ENCODE results near the gene RSU1.

RSU1 gene

DNA sequence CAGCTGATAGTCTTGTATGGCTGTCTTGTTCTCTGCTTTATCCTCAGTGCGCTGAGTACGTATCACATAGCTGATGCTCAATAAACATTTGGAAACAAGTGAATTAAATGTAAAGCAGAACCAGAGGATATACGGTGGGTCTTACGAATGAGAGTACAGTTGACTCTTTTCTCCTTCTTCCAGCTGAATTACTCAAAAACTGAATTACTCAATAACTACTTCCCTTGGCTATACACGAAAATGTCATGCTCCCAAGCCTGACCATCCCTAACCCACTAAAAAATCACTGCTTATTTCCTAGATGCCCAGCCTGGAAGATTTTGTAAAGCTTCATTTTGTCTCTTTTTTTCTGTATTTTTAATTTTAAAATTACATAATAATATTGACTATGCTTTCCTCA, 3.2 kb upstream of the RSU1 start:
- no peak for DNase-seq

DNA sequence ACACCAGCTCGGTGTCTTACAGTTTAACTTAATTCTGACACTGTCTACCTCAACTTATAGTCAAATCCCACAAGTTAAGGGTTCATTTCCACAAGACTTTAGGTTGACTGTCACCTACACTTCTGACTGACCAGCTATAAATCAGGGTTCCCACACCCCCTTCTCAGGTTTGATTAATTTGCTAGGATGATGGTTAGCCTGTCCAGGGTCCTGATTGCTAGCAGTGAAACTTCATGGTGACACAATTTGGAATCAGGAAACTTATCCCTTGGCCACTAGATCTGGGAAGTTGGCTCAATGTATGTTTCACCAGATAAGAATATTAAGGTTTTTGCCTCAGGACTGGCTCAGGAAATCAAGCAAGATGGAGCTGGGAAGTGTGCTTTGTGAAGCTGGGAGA, 2.8 kb upstream of the RSU1 start:
- no peak for DNase-seq

DNA sequence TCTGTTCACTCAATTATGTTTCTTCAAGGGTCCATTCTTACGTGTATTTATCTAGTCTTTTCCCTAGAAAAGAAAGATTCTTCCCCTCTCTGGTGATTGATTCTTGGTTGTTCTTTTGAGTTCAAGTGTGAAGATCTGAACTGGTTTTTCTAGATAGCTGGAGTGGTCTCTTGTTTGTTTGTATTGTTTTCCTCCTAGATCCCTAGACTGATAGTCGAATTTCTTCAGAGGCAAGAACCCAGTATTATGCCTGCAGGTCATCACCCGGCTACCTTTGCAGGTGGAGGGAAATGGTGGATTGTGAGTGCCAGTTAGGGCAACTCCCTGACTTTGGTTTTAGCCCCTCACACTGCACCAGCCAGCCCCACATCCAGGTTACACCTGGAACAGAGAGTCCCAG, 2.2 kb upstream of the RSU1 start:
- DNase-seq: no peak

DNA sequence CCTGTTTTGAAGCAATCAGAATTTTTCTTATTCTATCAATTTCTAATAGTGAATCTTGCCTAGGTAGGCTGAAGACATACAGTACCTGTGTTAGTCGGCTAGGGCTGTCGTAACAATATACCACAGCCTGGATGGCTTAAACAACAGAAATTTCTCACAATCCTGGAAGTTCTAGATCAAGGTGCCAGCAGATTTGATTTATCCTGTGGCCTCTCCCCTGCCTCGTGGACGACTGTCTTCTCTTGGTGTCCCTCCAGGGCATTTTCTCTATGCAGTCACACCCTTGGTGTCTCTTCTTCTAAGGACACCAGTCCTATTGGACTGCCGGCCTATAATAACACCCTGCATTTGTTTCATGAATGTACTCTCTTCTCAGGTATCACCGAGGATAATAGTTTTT, 1.8 kb upstream of the RSU1 start:
- DNase-seq: no peak

DNA sequence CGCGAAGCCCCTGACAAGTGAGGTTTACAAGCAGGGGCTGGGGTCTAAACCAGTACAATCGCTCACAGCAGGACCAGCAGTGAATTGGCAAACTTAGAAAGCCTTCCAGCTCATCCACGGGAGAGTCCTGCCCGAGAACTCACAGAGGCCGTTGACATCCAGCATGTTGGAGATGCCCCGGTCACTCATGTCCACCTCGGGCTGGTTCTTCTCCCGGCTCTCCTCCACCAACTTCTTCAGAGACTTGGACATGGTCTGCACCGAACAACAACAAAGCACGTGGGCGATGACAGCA, 447 bp downstream of the RSU1 start:
- DNase-seq: no peak

DNA sequence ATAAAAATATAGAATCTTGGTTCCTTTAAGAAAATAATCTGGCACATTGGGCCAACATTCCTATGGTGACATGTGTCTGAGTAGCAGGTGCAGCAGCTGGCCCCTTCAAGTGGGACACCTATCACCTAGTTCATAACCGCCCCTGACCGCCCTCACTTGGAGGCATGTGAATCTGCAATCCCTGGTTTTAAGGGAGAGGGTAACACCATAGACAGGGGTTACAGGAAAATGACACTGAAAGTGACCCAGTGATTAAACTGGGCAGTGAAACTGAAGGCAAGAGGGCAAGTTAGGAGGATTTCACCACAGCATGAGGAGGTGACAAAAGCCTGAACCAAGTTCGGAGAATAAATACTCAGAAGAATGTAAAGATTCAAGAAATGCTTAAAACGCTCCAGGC, 1.1 kb downstream of the RSU1 start:
- DNase-seq: no peak

DNA sequence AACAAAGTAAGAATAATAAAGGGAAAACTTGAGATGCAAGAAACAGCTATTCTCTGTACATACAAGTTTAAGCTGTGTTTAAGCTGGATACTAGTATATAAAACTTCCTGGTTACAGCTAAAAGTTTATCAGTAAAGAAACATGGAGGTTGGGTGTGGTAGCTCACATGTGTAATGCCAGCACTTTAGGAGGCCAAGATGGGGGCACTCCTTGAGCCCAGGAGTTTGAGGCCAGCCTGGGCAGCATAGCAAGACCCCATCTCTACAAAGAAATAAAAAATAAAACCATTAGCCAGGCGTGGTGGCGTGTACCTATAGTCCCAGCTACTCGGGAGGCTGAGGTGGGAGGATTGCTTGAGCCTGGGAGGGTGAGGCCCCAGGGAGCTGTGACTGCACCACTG, 3.2 kb downstream of the RSU1 start:
- no peak for DNase-seq

DNA sequence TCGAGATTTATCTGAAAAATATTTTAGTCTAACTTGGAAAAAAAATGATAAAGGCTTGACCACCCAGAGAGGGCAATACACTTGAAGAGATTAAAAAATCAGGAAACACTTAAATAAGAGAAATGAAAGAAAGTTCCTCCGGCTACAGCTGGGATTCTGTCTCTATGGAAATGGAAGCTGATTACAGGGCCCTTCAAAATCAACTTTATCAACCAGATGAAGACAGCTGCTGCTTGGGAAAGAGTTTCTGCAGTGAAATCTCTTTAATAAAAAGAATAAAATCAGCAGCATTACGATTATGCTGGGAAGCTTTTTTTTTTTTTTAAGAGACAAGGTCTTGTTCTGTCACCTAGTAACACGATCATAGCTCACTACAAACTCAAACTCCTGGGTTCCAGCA, 4.5 kb downstream of the RSU1 start:
- no peak for DNase-seq

DNA sequence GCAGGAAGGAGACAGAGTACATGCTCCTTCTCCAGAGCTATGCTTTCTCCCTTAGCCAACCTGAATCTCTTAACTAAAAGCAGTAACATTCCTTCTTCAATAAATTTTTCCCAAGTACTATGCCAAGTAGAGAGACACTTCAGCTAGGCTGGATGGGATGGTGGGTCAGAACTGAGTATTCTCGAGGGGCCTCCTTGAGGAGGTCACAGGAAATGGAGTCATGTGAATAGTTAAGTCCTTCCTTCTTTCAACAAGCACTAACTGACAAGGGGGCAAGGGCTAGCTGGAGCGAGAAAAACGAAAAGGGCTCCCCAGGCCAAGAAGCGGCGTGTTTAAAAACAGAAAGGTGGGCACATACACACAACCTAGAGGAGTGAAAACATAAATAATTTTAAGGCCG, 5.5 kb downstream of the RSU1 start:
- no peak for DNase-seq

DNA sequence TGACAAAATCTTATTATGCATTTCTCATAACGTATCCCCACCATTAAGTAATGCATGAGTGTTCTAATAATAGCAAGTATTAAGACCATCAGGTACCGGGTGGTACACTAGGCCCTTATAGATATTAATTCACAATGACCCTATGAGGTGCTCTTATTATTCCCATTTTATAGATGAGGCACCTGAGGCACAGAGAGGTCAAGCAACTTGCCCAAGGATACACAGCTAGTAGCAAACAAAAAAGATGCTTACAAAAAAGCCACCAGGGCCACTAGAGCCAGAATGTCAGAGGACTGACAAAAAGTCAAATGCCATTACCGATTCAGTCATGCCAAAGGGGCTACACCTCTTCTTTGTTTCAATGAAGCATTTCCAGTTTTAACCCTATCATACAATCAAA, 5.9 kb downstream of the RSU1 start:
- DNase-seq: no peak

DNA sequence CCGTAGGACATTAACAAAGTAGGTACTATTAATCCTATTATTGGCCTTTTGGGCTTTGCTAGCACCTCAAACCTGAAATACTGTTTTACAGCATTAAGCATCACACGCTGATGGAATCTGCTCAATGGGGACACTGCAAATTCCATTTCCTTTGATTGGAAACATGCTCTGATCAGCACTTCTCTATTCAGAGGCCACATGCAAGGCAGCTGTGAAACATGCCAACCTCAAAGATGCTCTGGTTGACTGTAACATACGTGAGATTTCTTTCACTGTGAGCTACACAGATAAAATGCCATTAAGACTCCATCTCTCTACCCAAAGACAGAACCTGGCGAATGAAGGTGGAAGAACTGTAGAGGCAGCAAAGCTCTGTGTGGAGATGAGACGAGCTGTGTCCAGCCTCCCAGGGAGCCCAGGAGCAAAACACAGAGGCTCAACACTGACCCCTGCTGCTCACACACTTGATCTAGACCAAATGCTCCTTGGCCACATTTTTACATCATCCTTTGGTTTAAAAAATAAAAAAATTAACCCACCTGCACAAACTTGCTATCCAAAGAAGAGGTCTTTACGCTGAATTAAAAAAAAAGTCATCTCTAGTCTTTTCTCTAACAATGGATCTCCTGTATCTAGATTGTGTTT, 8.0 kb downstream of the RSU1 start:
- no peak for DNase-seq

DNA sequence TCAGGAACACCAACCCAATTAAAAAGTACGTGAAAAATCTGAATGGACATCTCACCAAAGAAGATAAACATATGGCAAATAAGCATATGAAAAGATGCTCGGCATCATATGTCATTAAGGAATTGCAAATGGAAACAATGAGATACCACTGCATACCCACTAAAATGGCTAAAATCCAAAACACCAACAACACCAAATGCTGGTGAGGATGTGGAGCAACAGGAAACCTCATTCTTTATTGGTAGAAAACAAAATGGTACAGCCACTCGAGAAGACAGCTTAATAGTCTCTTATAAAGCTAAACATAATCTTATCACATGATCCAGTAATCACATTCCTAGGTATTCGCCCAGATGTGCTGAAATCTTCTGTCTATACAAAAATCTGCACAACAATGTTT, 13.1 kb downstream of the RSU1 start:
- no peak for DNase-seq

DNA sequence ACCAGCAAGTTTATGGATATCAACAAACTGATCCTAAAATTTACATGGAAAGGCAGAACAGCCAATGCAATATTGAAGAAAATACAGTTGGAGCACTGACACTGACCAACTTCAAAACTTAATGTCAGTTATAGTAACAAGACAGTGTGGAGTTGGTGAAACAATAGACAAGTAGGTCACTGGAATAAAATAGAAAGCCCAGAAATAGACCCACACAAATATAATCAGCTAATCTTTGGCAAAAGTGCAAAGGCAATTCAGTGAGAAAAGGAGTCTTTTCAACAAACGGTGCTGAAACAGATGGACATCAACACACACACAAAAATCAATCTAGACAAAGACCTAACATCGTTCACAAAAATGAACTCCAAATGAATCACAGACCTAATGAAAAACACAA, 13.8 kb downstream of the RSU1 start:
- no peak for DNase-seq

DNA sequence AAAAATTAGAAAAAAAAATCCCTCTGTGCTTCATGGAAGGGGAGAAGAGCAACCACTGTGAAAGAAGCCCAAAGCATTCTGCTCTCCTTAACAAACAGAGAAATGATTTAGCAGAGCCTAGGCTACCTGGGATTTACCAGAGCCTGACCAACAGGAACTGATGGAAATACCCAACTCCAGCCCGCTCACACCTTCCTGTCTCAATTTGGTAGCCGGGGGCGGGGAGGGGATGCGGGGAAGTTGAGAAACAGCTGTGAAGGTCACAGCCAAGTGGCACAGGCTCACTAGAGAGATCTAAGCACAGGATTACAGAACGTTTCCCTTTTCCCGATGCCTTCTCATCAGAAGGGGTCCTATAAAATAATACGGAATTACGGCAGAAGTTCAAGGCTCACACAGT, 17.6 kb downstream of the RSU1 start:
- DNase-seq: no peak

DNA sequence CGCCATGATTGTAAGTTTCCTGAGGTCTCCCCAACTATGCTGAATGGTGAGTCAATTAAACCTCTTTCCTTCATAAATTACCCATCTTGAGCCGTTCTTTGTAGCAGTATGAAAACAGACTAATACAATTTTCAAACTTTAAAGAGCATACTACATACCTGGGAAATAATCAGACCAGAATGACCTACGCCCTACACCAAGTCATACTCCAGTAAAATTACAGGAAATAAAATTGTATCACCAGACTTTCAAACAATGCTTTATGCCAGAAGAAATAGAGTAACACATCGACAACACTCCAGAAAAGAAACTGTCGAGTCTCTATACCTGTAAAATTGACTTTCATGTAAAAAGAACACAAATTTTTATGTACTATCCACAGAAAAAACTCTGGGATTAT, 18.7 kb downstream of the RSU1 start:
- DNase-seq: no peak

DNA sequence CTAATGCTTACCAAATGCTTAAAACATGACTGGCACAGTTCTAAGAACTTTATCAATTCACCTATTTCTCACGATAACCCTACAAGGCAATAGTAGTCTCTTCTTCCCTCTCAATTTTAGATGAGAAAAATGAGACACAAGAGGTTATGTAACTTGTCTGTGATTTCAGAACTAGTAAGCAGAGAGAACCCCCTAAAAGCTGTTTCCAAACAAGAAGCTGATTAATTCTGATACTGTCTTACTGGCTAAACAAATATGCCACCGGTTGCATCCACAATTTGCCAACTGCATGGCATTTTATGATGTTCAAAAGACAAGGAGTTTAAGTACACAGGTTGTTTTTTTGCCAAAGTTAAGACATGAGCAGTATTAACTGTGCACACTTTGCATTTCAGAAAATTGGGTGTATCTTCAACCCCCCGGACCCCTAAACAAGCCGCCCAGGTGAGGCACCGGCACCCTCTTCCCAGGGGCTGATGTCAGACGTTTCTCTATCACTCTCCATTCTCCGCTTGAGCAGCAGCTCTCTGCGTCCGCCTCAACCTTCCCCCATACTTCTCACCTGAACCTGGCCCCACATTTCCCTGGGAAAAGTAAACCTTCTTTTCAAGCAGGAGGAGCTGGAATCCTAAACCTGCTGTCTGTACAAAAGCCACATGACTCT, 21.7 kb downstream of the RSU1 start:
- DNase-seq: no peak

DNA sequence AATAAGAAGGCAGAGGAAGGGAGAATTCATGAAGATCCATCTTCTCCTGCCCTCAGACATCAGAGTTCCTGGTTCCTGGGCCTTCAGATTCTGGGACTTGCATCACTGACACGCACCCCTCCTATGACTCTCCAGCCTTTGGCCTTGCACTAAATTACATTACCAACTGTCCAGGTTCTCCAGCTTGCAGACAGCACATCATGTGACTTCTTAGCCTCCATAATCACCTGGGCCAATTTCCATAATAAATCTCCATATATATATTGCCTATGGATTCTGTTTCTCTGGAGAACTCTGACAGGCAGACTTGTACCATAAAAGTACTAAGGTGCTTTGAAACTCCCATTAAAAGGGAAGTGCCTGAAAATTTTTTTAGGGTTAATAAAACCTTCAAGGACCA, 23.2 kb downstream of the RSU1 start:
- DNase-seq: no peak

DNA sequence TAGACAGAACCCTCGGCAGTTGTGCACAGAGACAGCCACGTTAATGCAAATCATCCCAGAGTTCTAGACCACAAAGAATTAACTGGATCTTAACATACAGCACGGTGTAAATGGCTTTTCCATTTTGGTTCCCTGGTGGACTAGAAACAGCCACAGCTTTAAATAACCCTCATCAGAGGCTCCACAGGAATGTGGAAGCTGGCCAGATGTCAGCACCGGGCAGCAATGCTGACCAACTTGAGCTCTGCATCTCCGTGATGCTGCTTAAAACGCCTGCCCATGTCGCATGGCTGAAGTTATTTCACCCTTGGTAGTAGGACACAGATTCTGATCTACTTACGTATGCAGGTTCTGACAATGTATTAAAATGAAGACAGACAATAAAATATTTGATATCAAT, 24.5 kb downstream of the RSU1 start:
- DNase-seq: no peak

DNA sequence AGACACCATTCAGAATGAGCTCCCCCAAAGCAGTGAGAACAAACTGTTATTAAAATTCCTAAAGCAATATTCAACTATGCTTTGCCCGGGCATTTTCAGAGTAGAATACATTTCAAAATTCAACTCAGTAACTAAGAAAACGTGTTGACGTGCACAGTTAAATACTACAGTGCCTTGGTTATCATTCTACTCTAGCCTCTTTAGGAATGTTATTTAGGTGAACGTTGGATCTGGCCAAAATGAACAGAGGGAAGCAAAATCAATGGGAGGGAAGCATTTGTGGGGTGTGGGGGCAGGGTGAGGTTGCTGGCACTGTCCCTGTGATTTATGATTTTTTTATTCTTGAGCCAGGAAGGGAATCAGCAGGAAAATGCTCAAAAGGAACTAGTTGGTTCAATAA, 27.5 kb downstream of the RSU1 start:
- DNase-seq: no peak

DNA sequence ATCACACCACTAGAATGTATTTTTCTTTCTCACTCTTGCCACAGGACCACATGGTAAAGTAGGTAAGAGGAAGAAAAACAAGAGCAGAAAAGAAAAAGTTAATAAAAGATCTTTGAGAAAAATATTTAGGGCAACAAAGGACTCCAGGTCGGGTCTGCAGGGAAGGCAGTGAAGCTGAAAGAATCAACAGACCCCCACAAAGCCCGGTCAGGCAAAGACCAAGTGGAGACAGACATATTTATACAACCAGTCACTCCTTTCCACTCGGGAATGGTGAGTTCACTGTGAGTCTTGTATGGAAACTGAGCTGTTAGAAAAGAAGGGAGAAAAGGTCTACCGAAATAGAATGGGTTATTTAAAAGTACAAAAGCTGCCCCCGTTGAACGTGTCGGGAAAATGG, 28.0 kb downstream of the RSU1 start:
- DNase-seq: no peak

DNA sequence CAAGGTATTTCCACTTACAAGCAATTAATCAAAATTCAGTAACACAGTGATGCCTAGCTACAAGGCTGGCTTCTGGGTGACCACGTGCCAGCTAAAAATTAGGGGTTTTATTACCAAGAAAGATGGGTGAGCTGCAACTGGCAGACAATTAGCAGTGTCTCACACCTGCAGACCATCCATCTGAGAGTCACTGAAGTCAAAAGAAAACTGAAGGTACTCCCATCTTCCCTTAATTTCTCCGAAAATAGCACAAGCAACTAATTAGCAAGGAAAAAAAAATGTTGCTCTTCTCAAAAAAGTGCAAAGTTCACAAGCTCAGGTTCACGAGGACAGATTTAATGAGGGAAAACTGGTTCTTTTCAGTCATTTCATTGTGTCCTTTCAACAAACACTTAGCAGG, 28.4 kb downstream of the RSU1 start:
- DNase-seq: no peak

DNA sequence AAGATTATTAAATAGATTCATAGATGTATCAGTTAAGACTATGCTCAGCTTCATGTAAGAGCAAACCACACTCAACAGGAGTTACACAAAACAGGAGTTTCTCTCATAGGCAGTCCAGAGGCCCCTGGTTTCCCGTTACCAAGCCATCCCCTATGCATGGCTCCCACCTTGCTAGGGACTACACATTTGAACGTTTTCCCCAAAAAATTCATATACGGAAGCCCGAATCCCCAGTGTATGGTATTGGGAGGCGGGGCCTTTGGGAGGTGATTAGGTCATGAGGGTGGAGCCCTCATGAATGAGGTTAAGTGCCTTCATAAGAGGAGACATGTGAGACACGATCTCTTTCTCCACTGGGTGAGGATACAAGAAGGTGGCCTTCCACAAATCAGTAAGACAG, 29.1 kb downstream of the RSU1 start:
- DNase-seq: no peak

DNA sequence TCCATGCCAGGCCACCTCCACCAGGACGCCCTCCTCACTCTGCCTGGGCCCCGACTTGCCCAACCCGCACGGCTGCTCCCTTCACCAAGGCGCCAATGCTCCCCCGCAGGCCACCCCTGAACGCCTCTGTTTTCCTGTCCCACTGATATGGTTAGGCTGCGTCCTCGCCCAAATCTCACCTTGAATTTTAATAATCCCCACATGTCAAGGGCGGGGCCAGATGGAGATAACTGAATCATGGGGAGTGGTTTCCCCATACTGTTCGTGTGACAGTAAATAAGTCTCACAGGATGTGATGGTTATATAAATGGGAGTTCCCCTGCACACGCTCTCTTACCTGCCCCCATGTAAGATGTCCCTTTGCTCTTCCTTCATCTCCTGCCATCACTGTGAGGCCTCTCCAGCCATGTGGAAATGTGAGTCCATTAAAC, 29.8 kb downstream of the RSU1 start:
- DNase-seq: no peak

DNA sequence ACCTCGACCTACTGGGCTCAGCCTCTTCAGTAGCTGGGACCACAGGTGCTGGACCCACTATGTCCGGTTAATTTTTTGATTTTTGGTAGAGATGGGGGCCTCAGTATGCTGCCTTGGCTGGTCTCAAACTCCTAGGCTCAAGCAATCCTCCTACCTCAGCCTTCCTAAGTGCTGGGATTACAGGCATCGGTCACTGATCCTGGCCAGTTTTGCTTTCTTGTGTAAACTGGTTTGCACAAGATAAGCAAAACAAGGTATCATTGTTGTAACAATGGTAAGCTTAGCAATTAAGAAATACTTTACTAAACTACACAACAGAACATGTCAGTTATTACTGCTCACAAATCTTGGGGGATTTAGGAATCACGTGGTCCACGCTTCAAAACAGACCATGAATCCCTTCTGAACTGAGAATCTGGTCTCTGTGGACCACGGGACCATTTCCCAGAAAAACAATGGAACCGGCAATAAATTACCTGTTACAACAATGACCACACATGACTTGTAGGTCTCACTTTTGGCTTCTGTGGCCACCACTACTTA, 36.8 kb downstream of the RSU1 start:
- no peak for DNase-seq

DNA sequence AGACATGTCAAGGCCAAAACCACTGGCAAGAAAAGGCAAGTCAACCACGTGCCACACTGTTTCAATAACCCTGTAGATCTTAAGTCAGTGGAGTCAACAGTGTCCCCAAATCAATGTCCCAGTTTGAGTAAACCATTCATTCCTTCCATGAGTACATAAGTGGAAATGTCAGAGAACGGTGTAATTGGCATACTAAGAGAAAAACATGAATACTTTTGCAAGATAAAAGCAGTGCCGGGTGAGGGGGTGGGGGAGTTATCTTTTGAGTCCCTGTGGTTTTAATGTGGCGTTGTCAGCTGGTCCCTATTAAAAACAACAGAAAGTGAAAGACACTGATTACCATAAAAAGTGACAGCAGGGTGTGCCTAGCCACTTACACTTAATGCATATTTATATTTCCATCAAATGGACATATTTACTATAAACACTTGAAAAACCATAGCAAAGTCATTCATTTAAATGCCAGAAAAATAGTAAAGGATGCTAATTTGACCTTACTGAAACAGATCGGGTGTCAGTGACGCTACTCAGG, 37.8 kb downstream of the RSU1 start:
- no peak for DNase-seq
